Measurements from ENCODE around the gene ZBTB42. TPM values are rescaled to one million over a fixed set of nuclear protein-coding genes. Genes with fewer than 3 reads are reported as not detected.

Gene ZBTB42
- total and polyA plus RNA-seq, 4 experiments from 2014 or later: 2.0 to 12.3 (median 6.9) TPM

DNA sequence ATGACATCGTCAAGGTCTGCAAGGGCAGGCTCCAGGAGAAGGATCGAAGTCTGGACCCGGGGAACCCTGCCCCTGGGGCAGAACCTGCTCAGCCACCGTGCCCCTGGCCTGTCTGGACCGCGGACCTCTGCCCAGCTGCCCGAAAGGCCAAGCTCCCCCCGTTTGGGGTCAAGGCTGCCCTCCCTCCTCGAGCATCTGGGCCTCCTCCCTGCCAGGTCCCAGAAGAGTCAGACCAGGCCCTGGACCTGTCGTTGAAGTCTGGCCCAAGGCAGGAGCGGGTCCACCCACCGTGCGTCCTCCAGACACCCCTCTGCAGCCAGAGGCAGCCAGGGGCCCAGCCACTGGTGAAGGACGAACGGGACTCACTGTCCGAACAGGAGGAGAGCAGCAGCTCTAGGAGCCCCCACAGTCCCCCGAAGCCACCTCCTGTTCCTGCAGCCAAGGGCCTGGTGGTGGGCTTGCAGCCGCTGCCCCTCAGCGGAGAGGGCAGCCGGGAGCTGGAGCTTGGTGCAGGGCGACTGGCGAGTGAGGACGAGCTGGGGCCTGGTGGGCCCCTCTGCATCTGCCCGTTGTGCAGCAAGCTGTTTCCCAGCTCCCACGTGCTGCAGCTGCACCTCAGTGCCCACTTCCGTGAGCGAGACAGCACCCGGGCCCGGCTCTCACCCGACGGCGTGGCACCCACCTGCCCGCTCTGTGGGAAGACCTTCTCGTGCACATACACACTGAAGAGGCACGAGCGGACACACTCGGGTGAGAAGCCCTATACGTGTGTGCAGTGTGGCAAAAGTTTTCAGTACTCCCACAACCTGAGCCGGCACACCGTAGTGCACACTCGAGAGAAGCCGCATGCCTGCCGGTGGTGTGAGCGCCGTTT, 856 bp downstream of the ZBTB42 start:
- H3K36me3 ChIP-seq (ENCODE audit: insufficient read depth, low read length): no peaks in the 10 kb centered on the region

DNA sequence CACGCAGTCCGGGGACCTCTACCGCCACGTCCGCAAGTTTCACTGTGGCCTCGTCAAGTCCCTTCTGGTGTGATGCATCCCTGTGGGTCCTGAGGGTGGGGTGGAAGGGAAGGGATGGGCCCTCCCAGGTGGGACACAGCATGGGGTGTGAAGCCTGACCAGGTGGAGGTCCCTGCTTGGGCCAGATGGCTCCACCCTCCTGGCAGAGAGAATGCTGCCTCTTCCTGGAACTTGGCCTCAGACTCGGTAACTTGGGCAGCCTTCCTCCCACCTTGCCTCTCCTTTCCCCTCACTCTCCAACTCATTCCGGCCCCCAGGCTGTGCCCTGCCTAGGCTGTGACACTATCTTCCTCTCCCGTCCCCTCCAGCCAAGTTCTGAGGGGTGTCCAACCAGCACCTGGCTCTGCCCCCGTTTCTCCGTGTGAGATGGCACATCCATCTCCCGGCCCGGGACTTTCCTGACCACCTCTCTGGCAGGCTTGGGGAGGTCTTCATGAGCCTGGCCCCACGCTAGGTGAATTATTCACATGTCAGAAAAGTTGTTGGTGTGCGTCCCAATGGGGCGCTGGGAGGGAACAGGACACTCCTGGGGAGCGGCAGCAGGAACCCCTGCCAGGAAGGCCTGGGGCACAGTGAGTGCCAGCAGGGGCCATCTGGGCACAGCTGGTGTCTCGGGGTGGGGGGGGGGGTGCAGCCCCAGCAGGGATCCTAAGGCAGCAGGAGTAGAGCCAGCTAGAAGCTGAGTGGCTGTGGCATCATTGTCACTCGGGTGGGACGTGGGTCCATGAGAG, 1.7 kb downstream of the ZBTB42 start:
- Mint-ChIP-seq H3K27me3 (no peaks in the 10 kb centered on the region), H3K36me3 (peaks cover 0 to 2% of the 10 kb centered on the region in 2 donors), H3K9me3 (no peaks in the 10 kb centered on the region), H3K27ac (peak overlapping the region in 1 of 7 donors; percentile 64), H3K4me3 (peak overlapping the region; percentile 31 to 81 (median 56)), H3K4me1 (peaks cover 9 to 49% (median 31%) of the 10 kb centered on the region in 4 donors)
- ChIA-PET CTCF (ENCODE audit: partially characterized antibody) (interaction anchor here (0.6 kb wide), 1 partner anchor 9 kb away, joined by 3 read pairs; no protein-coding TSS in a partner anchor), POLR2A (ENCODE audit: partially characterized antibody) (interaction anchor here (2.3 to 3.0 kb wide), 3 partner anchors 9 to 50 kb away, joined by 16 to 27 read pairs (median 25); partner anchors contain the start of gene SIVA1)
- Histone ChIP-seq H3K27ac (ENCODE audit: low read depth, low read length) (no peak overlapping the region), H3K4me1 (ENCODE audit: insufficient read depth, low read length) (peaks cover 26% of the 10 kb centered on the region), H3K9me3 (ENCODE audit: control insufficient read depth in 1 of 2, low read length in 2 of 2) (no peaks in the 10 kb centered on the region), H3K36me3 (ENCODE audit: insufficient read depth, low read length) (no peaks in the 10 kb centered on the region), H3K4me3 (ENCODE audit: low read length in 2 of 2) (no peak overlapping the region), H3K27me3 (ENCODE audit: insufficient read depth, low read length) (no peaks in the 10 kb centered on the region)
- intact Hi-C loops (cut with micrococcal nuclease): no loop called here
- peak in 1 of 5 donors; percentile 27 for DNase-seq

More for the DNA sequence above, 856 bp downstream of the ZBTB42 start:
- H3K9me3 Mint-ChIP-seq: no peaks in the 10 kb centered on the region
- peak overlapping the region in 6 of 7 donors; percentile 12 to 77 (median 58) for H3K27ac Mint-ChIP-seq
- Histone ChIP-seq H3K9me3 (ENCODE audit: control insufficient read depth in 1 of 2, low read length in 2 of 2) (no peaks in the 10 kb centered on the region), H3K27me3 (ENCODE audit: insufficient read depth, low read length) (no peaks in the 10 kb centered on the region), H3K4me1 (ENCODE audit: insufficient read depth, low read length) (peaks cover 31% of the 10 kb centered on the region), H3K27ac (ENCODE audit: low read depth, low read length) (peak overlapping the region; percentile 58), H3K4me3 (ENCODE audit: low read length in 2 of 2) (peak overlapping the region in 1 of 2 donors; percentile 65)
- H3K36me3 Mint-ChIP-seq: peaks cover 0 to 2% of the 10 kb centered on the region in 2 donors
- peak overlapping the region; percentile 81 to 91 (median 86) for H3K4me3 Mint-ChIP-seq
- ChIA-PET POLR2A (ENCODE audit: partially characterized antibody) (interaction anchor here (0.8 to 3.0 kb wide), 9 partner anchors 9 to 690 kb away, joined by 3 to 27 read pairs (median 12); partner anchors contain the start of gene SIVA1), CTCF (ENCODE audit: partially characterized antibody) (interaction anchor here (0.6 to 2.5 kb wide), 2 partner anchors 10 to 24 kb away, joined by 3 to 13 read pairs; no protein-coding TSS in a partner anchor)
- H3K4me1 Mint-ChIP-seq: peaks cover 9 to 49% (median 32%) of the 10 kb centered on the region in 4 donors
- H3K27me3 Mint-ChIP-seq: no peaks in the 10 kb centered on the region
- peak in 1 of 5 donors; percentile 42 for DNase-seq
- intact Hi-C loops (cut with micrococcal nuclease): loop anchor here (2.0 kb wide), 1 partner anchor 33 kb away; no protein-coding TSS in a partner anchor

DNA sequence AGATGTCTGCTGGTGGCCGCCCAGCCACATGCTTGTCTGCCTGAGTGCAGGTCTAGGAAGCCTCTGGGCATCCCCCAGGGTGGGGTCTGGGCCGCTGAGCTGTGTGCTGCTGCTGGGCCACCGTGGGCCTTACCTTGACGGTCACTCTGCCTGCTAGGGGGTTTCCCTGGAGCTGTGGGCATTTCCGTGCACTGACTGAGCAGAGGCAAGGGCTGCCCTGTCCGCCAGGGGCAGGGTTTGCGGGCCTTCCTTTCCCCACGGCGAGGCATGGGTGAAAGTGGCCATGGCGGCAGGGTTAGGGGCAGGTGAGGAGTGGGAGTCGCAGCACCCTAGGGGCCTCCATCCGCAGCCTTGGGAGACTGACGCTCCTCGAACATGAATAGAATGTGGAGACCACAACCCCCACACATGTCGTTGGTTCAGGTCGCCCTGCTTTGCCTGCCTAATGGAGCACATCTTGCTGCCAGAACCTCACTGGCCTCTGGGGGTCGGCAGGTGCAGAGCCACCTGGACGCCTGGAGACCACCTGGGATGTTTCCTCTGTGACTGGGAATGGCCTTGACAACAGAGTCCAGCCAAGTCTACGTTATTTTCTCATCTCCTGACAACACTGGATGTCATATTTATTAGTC, 2.5 kb downstream of the ZBTB42 start:
- H3K27me3 Mint-ChIP-seq: no peaks in the 10 kb centered on the region
- no peaks in the 10 kb centered on the region for H3K9me3 Mint-ChIP-seq
- no peaks in the 10 kb centered on the region for H3K9me3 ChIP-seq (ENCODE audit: control insufficient read depth in 1 of 2, low read length in 2 of 2)
- no peak overlapping the region for H3K27ac Mint-ChIP-seq
- peak in 1 of 5 donors; percentile 35 for DNase-seq
- intact Hi-C loops (cut with micrococcal nuclease): no loop called here
- no peaks in the 10 kb centered on the region for H3K36me3 ChIP-seq (ENCODE audit: insufficient read depth, low read length)
- ChIA-PET POLR2A (ENCODE audit: partially characterized antibody) (interaction anchor here (0.9 kb wide), 1 partner anchor 9 kb away, joined by 3 read pairs; no protein-coding TSS in a partner anchor), CTCF (ENCODE audit: partially characterized antibody) (no interaction called here)
- peak overlapping the region in 2 of 8 donors; percentile 4 to 46 for H3K4me3 Mint-ChIP-seq
- no peak overlapping the region for H3K27ac ChIP-seq (ENCODE audit: low read depth, low read length)
- no peak overlapping the region for H3K4me3 ChIP-seq (ENCODE audit: low read length in 2 of 2)
- H3K36me3 Mint-ChIP-seq: peaks cover 0 to 2% of the 10 kb centered on the region in 2 donors
- peaks cover 9 to 44% (median 27%) of the 10 kb centered on the region in 4 donors for H3K4me1 Mint-ChIP-seq
- no peaks in the 10 kb centered on the region for H3K27me3 ChIP-seq (ENCODE audit: insufficient read depth, low read length)
- H3K4me1 ChIP-seq (ENCODE audit: insufficient read depth, low read length): peaks cover 26% of the 10 kb centered on the region

DNA sequence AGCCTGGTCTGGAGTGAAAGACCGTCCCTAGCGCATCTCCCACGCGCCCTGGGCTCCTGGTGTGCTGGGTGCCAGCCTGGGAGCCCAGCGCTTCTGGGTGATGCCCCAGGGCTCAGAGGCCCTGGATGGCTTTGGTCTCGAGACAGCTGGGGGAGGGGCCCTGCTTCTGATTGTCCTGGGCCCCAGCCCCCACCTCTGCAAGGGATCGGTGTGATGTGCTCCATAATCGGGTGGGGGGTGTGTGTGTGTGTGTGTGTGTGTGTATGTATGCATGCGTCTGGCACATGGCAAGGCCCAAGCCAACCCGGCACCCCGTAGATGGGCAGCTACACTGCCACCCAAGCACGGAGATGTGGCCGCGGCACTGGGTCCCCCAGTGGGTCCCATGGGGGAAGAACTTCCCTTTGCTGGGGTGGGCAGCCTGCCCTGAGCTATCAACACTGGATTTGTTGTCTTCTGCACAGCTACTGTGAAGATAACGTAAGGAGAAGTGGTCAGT, 3.1 kb downstream of the ZBTB42 start:
- Mint-ChIP-seq H3K9me3 (no peaks in the 10 kb centered on the region), H3K36me3 (peaks cover 0 to 2% of the 10 kb centered on the region in 2 donors), H3K4me1 (peaks cover 9 to 42% (median 24%) of the 10 kb centered on the region in 4 donors), H3K27me3 (no peaks in the 10 kb centered on the region), H3K27ac (no peak overlapping the region), H3K4me3 (peak overlapping the region in 1 of 8 donors; percentile 46)
- no peak overlapping the region for H3K4me3 ChIP-seq (ENCODE audit: low read length in 2 of 2)
- H3K4me1 ChIP-seq (ENCODE audit: insufficient read depth, low read length): peaks cover 26% of the 10 kb centered on the region
- ChIA-PET CTCF (ENCODE audit: partially characterized antibody) (no interaction called here), POLR2A (ENCODE audit: partially characterized antibody) (interaction anchor here (0.9 kb wide), 1 partner anchor 9 kb away, joined by 3 read pairs; no protein-coding TSS in a partner anchor)
- no peak overlapping the region for H3K27ac ChIP-seq (ENCODE audit: low read depth, low read length)
- peak in 1 of 5 donors; percentile 31 for DNase-seq
- H3K9me3 ChIP-seq (ENCODE audit: control insufficient read depth in 1 of 2, low read length in 2 of 2): no peaks in the 10 kb centered on the region
- no peaks in the 10 kb centered on the region for H3K27me3 ChIP-seq (ENCODE audit: insufficient read depth, low read length)
- H3K36me3 ChIP-seq (ENCODE audit: insufficient read depth, low read length): no peaks in the 10 kb centered on the region
- intact Hi-C loops (cut with micrococcal nuclease): no loop called here

DNA sequence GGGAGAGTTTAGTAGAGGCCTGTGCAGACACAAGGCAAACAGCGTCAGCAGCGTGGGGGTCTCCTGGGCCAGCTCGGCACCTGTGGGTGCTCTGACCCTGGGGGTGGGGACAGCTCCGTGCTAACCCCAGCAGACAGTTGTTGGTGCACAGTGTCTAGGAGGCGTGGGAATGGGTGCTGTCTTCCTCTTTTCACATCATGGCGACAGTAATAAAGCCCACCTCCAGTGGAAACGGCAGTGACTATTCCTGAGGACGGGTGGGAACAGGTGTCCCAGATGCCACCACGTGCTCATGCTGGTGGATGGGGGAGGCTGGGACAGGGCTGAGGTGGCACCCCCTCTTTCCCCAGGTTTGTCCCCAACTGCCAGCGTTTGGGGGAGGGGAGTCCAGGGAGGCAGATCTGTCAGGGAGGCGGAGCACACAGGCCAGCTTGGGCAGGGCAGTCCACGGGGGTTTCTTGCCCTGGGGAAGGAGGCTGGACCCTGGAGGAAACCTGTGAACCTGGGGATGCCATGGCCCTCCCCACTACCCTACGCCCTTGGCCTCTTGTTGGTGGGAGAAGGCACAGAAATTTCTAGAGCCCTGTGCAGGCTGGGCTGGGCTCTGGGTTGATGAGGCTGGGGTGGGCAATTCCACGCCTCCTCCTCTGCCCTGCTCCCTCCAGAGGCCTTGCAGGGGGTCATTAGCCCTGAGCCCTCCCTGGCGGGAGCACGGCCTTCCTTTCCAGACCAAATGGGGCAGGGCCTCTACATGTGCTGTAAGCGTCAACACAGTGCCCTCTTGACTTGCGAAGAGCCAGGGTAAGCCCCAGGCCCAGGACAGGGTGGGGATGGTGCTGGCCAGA, 3.8 kb downstream of the ZBTB42 start:
- peaks cover 0 to 2% of the 10 kb centered on the region in 2 donors for H3K36me3 Mint-ChIP-seq

DNA sequence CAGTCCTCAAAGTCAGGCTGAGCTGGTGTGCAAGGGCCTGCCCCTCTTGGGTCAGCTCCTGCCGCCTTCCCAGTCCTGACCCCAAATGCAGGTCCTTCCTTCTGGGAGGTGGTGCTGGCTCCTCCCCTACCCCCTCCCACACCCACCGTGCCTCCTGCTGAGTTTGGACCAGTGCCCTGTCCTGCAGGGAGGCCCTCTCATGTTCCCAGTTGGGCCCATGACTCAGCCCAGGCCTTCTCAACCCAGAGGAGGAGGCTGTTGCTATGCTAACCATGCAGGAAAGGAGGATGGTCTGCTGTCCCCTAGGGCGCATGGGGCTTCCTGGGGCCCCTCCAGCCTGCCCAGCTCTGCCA, 4.4 kb downstream of the ZBTB42 start:
- Mint-ChIP-seq H3K4me3 (no peak overlapping the region), H3K27me3 (no peaks in the 10 kb centered on the region)

More for the DNA sequence above, 3.8 kb downstream of the ZBTB42 start:
- intact Hi-C loops (cut with micrococcal nuclease): no loop called here
- peaks cover 4 to 35% (median 17%) of the 10 kb centered on the region in 4 donors for H3K4me1 Mint-ChIP-seq
- H3K4me1 ChIP-seq (ENCODE audit: insufficient read depth, low read length): peaks cover 26% of the 10 kb centered on the region
- DNase-seq: peak in 1 of 5 donors; percentile 34
- H3K9me3 ChIP-seq (ENCODE audit: control insufficient read depth in 1 of 2, low read length in 2 of 2): no peaks in the 10 kb centered on the region
- H3K4me3 Mint-ChIP-seq: peak overlapping the region in 1 of 8 donors; percentile 46
- H3K27ac ChIP-seq (ENCODE audit: low read depth, low read length): no peak overlapping the region
- no peaks in the 10 kb centered on the region for H3K36me3 ChIP-seq (ENCODE audit: insufficient read depth, low read length)
- no peaks in the 10 kb centered on the region for H3K27me3 ChIP-seq (ENCODE audit: insufficient read depth, low read length)
- H3K27ac Mint-ChIP-seq: no peak overlapping the region
- H3K9me3 Mint-ChIP-seq: no peaks in the 10 kb centered on the region
- CTCF ChIA-PET (ENCODE audit: partially characterized antibody): no interaction called here
- no peaks in the 10 kb centered on the region for H3K27me3 Mint-ChIP-seq
- H3K4me3 ChIP-seq (ENCODE audit: low read length in 2 of 2): no peak overlapping the region
- POLR2A ChIA-PET (ENCODE audit: partially characterized antibody): interaction anchor here (0.9 kb wide), 1 partner anchor 10 kb away, joined by 3 read pairs; no protein-coding TSS in a partner anchor

More for the DNA sequence above, 4.4 kb downstream of the ZBTB42 start:
- H3K36me3 ChIP-seq (ENCODE audit: insufficient read depth, low read length): no peaks in the 10 kb centered on the region
- POLR2A ChIA-PET (ENCODE audit: partially characterized antibody): no interaction called here
- CTCF ChIA-PET (ENCODE audit: partially characterized antibody): no interaction called here
- H3K36me3 Mint-ChIP-seq: peaks cover 0 to 2% of the 10 kb centered on the region in 2 donors
- no peak overlapping the region for H3K27ac ChIP-seq (ENCODE audit: low read depth, low read length)
- H3K9me3 ChIP-seq (ENCODE audit: control insufficient read depth in 1 of 2, low read length in 2 of 2): no peaks in the 10 kb centered on the region
- no peaks in the 10 kb centered on the region for H3K9me3 Mint-ChIP-seq
- intact Hi-C loops (cut with micrococcal nuclease): no loop called here
- H3K27me3 ChIP-seq (ENCODE audit: insufficient read depth, low read length): no peaks in the 10 kb centered on the region
- H3K4me3 ChIP-seq (ENCODE audit: low read length in 2 of 2): no peak overlapping the region
- peak in 1 of 5 donors; percentile 16 for DNase-seq
- H3K4me1 ChIP-seq (ENCODE audit: insufficient read depth, low read length): peaks cover 26% of the 10 kb centered on the region
- H3K27ac Mint-ChIP-seq: no peak overlapping the region
- peaks cover 4 to 32% (median 15%) of the 10 kb centered on the region in 4 donors for H3K4me1 Mint-ChIP-seq
